CD14-positive monocyte (primary cell): ENCODE results near the gene ZNF442. TPM values are rescaled to one million over a fixed set of nuclear protein-coding genes. Genes with fewer than 3 reads are reported as not detected.

Experiments
- DNase-seq, 3 donors: peaks; one replicate each; pipeline ENCODE4 v3.0.0-alpha.2; 2011 to 2022
- H2AFZ ChIP-seq: 2 replicates; pipeline ENCODE4 v1.6.0; 2012; ENCODE audit warnings: mild to moderate bottlenecking, low read depth, low read length, inconsistent platforms; ENCODE audit not compliant: insufficient read depth, poor library complexity, severe bottlenecking
- H3K27ac ChIP-seq, 2 donors: 1 replicate in 1 of 2; 2 replicates in 1 of 2; pipeline ENCODE4 v1.5.1; 2012 to 2013; ENCODE audit warnings: low read length in 2 of 2, control low read depth in 1 of 2, inconsistent platforms in 1 of 2, low read depth in 1 of 2, mild to moderate bottlenecking in 1 of 2
- H3K27me3 ChIP-seq, 2 donors: one replicate each; pipeline versions ENCODE4 v1.6.0 to v1.6.1; 2011 to 2013; ENCODE audit warnings: low read length in 2 of 2; ENCODE audit not compliant: control insufficient read depth in 2 of 2, insufficient read depth in 2 of 2
- H3K36me3 ChIP-seq, 2 donors: replicated peaks in 1 of 2; 1 replicate in 1 of 2; 2 replicates in 1 of 2; pipeline versions ENCODE4 v1.5.1 to v1.6.1; 2012 to 2013; ENCODE audit warnings: low read length in 2 of 2, control low read depth in 1 of 2, inconsistent platforms in 1 of 2, mild to moderate bottlenecking in 1 of 2; ENCODE audit not compliant: insufficient read depth in 2 of 2, control insufficient read depth in 1 of 2
- H3K4me1 ChIP-seq, 2 donors: 1 replicate in 1 of 2; 2 replicates in 1 of 2; pipeline versions ENCODE4 v1.5.1 to v1.6.1; 2012 to 2013; ENCODE audit warnings: low read length in 2 of 2, control low read depth in 1 of 2, inconsistent platforms in 1 of 2, mild to moderate bottlenecking in 1 of 2, moderate library complexity in 1 of 2; ENCODE audit not compliant: insufficient read depth in 2 of 2, control insufficient read depth in 1 of 2
- H3K4me2 ChIP-seq: replicated peaks from 2 replicates; pipeline ENCODE3; 2012; ENCODE audit warnings: low read length, moderate library complexity, mild to moderate bottlenecking; ENCODE audit not compliant: poor library complexity, severe bottlenecking; ENCODE audit errors: extremely low read depth
- H3K4me3 ChIP-seq, 3 experiments: fragments of 200-600 bp in 1 of 3; sonication (generic) in 1 of 3; replicated peaks in 1 of 3; 1 replicate in 2 of 3; 2 replicates in 1 of 3; pipeline ENCODE4 v1.5.1; 2011 to 2013; ENCODE audit warnings: low read length in 3 of 3, mild to moderate bottlenecking in 3 of 3, control low read depth in 2 of 3, low read depth in 2 of 3, inconsistent platforms in 1 of 3, moderate library complexity in 1 of 3
- H3K79me2 ChIP-seq: 2 replicates; pipeline ENCODE4 v1.6.0; 2012; ENCODE audit warnings: mild to moderate bottlenecking, control low read depth, inconsistent platforms, low read length, moderate library complexity; ENCODE audit not compliant: insufficient read depth
- H3K9ac ChIP-seq: 2 replicates; pipeline ENCODE4 v1.6.0; 2017; ENCODE audit warnings: low read length, mild to moderate bottlenecking; ENCODE audit not compliant: insufficient read depth, poor library complexity, severe bottlenecking
- H3K9me3 ChIP-seq, 2 donors: replicated peaks in 1 of 2; 1 replicate in 1 of 2; 2 replicates in 1 of 2; pipeline versions ENCODE4 v1.5.1 to v1.6.1; 2012 to 2013; ENCODE audit warnings: low read length in 2 of 2, control low read depth in 1 of 2; ENCODE audit not compliant: control insufficient read depth in 1 of 2, insufficient read depth in 1 of 2
- H4K20me1 ChIP-seq: 2 replicates; pipeline ENCODE4 v1.6.0; 2012; ENCODE audit warnings: mild to moderate bottlenecking, low read length, control low read depth, moderate library complexity; ENCODE audit not compliant: insufficient read depth
- H3K27ac Mint-ChIP-seq, 7 donors: one replicate each; pipeline ENCODE4 v1.8.0; 2020; ENCODE audit warnings: mild to moderate bottlenecking in 7 of 7, mixed read lengths in 7 of 7, moderate library complexity in 6 of 7, inconsistent platforms in 2 of 7
- H3K27me3 Mint-ChIP-seq, 3 donors: one replicate each; pipeline ENCODE4 v1.8.0; 2021 to 2022; ENCODE audit warnings: low read depth in 3 of 3, mild to moderate bottlenecking in 3 of 3, mixed read lengths in 3 of 3, moderate library complexity in 3 of 3, inconsistent platforms in 1 of 3
- H3K36me3 Mint-ChIP-seq, 2 donors: one replicate each; pipeline ENCODE4 v1.8.0; 2020; ENCODE audit warnings: mixed read lengths in 2 of 2, inconsistent platforms in 1 of 2, mild to moderate bottlenecking in 1 of 2
- H3K4me1 Mint-ChIP-seq: one replicate; pipeline ENCODE4 v1.8.0; 2020; ENCODE audit warnings: mild to moderate bottlenecking, mixed read lengths
- H3K4me3 Mint-ChIP-seq, 2 donors: one replicate each; pipeline ENCODE4 v1.8.0; 2020; ENCODE audit warnings: mild to moderate bottlenecking in 2 of 2, mixed read lengths in 2 of 2, moderate library complexity in 1 of 2
- H3K9me3 Mint-ChIP-seq, 7 donors: one replicate each; pipeline ENCODE4 v1.8.0; 2020 to 2022; ENCODE audit warnings: mixed read lengths in 7 of 7, mild to moderate bottlenecking in 6 of 7, moderate library complexity in 6 of 7, inconsistent platforms in 2 of 7
- WGBS: methylation state at CpG from one replicate; pipeline ENCODE4 v1.1.5; 2013; ENCODE audit warnings: missing lambda C conversion rate; ENCODE audit not compliant: insufficient coverage; 5-methylcytosine and 5-hydroxymethylcytosine counted together
- intact Hi-C, 2 donors: fragments of 100-400 bp; cut with micrococcal nuclease; formaldehyde crosslinking; loops; one replicate each; pipeline versions ENCODE4 v1.15.0 to v1.15.1; 2023
- polyA plus RNA-seq, 3 donors: library from polyadenylated mRNA; depleted of rRNA in 1 of 3; unstranded in 2 of 3; stranded (reverse) in 1 of 3; fragments of 300-500 nt in 2 of 3; fragments of >200 nt in 1 of 3; fragmentation: Illumina TruSeq in 2 of 3; gene quantifications; 1 replicate in 2 of 3; 2 replicates in 1 of 3; pipeline ENCODE4 v1.2.3, GENCODE V29; 2012 to 2021
- TF ChIP-seq, protein P1 (sequence below): fragments of 200-600 bp; IDR thresholded peaks from one replicate; pipeline ENCODE4 v1.8.0; 2022; ENCODE audit warnings: antibody characterized with exemption, mild to moderate bottlenecking

ZNF442 gene
- polyA plus RNA-seq, 3 donors = 0.03 to 0.39 (median 0.17) TPM

DNA sequence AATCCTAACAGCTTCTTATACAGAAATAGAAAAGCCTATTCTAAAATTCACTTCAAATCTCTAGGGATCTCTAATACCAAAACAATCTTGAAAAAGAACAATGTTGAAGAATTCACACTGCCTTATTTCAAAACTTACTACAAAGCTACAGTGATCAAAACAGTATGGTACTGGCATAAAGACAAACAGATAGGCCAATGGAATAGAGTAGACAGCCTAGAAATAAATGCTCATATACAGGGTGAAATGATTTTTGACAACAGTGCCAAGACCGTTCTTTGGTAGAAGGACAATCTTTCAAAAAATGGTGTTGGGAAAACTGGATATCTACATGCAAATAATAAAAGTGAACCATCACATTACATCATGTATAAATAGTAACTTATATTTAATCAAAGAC, 20.3 kb downstream of the ZNF442 start:
- Histone ChIP-seq H3K9me3 (peaks cover 44 to 80% of the 10 kb centered on the region in 2 donors), H3K27me3 (no peaks in the 10 kb centered on the region), H3K36me3 (peaks cover 0 to 7% of the 10 kb centered on the region in 2 donors), H3K4me2 (no peak overlapping the region), H4K20me1 (no peaks in the 10 kb centered on the region), H3K9ac (no peak overlapping the region), H2AFZ (no peak overlapping the region), H3K4me3 (no peak overlapping the region), H3K4me1 (no peaks in the 10 kb centered on the region), H3K79me2 (no peaks in the 10 kb centered on the region), H3K27ac (no peak overlapping the region)
- H3K27ac Mint-ChIP-seq = no peak overlapping the region
- TF ChIP-seq, protein P1, sequence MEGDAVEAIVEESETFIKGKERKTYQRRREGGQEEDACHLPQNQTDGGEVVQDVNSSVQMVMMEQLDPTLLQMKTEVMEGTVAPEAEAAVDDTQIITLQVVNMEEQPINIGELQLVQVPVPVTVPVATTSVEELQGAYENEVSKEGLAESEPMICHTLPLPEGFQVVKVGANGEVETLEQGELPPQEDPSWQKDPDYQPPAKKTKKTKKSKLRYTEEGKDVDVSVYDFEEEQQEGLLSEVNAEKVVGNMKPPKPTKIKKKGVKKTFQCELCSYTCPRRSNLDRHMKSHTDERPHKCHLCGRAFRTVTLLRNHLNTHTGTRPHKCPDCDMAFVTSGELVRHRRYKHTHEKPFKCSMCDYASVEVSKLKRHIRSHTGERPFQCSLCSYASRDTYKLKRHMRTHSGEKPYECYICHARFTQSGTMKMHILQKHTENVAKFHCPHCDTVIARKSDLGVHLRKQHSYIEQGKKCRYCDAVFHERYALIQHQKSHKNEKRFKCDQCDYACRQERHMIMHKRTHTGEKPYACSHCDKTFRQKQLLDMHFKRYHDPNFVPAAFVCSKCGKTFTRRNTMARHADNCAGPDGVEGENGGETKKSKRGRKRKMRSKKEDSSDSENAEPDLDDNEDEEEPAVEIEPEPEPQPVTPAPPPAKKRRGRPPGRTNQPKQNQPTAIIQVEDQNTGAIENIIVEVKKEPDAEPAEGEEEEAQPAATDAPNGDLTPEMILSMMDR = no peak
- no CpG with 5 or more reads among the region's 1 CpG for WGBS
- peaks cover 32 to 77% (median 74%) of the 10 kb centered on the region in 7 donors for H3K9me3 Mint-ChIP-seq
- H3K36me3 Mint-ChIP-seq = no peaks in the 10 kb centered on the region
- peaks cover 0 to 1% (median 0%) of the 10 kb centered on the region in 3 donors for H3K27me3 Mint-ChIP-seq
- intact Hi-C loops = no loop called here
- DNase-seq = no peak
- H3K4me1 Mint-ChIP-seq = no peaks in the 10 kb centered on the region
- H3K4me3 Mint-ChIP-seq = no peak overlapping the region

DNA sequence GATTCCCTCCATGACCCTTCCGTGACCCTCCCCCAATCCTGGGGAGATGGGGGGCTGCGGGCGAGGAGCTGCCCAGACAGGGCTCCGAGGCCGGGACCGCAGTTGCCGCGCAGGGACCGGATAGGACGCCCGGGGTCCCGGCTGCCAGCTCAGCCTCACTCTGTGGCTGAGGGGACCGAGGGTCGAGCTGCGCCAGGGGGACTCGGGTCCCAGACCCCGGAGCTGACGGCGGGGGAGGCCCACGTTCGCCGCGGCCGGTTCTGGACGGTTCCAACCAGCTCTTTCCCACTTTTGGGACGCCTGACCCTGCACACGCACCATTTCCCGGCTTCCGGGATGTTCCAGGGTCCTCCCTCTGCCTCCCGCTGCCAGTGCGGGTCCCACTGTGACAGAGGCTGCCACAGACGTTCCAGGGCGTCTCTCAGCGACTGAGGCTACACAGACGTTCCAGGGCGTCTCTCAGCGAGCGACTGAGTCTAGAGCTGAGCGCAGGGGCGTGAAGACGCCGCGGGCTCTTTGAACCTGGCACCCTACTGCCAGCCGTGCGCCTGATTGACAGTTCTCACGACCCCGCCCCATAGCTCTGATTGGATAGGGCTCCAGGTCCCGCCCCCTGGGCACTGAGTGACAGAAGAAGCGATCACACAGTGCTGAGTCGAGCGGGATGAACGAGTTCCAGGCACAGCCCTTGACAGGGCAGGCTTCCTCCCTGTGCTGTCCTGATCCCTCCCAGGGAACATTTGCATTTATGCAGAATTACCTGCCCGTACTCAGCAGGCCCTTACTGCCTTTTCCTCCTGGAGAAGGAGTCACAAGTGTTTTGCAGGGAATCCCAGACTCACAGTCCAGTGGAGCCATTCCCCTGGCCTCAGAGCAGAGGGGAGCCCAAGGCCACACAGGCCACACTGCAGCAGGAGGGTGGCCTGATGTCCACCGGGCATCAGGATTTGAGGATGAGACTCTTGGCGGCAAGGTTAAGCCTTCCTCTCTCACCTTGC, 32.0 kb downstream of the ZNF442 start, which contains the start of gene ZNF563:
ZNF563 (minus strand) TSS at position 472 of the 998 bp plus-strand sequence; CDS start at position 321, 151 bp downstream.
- intact Hi-C loops = loop anchor here (5.0 kb wide), 1 partner anchor 41 kb away; the partner anchor contains the start of gene ZNF44 (in 2 of the 2)
- no peaks in the 10 kb centered on the region for H3K36me3 Mint-ChIP-seq

More for the DNA sequence above, 32.0 kb downstream of the ZNF442 start, which contains the start of gene ZNF563:
- H2AFZ ChIP-seq = peak within 1 kb of the TSS; percentile 97
- WGBS = under 1% methylated on average over 53 of the region's 55 CpGs
- H3K4me3 Mint-ChIP-seq = peak within 1 kb of the TSS; percentile 97 to 98
- H3K79me2 ChIP-seq = no peaks in the 10 kb centered on the region
- peaks cover 15 to 16% of the 10 kb centered on the region in 2 donors for H3K4me1 ChIP-seq
- peak within 1 kb of the TSS; percentile 59 to 80 for H3K27ac ChIP-seq
- peak within 1 kb of the TSS; percentile 92 to 97 (median 94) for H3K4me3 ChIP-seq
- H3K9ac ChIP-seq = peak within 1 kb of the TSS; percentile 79
- H3K9me3 ChIP-seq = peaks cover 0 to 3% of the 10 kb centered on the region in 2 donors
- DNase-seq = peak; percentile 83 to 90 (median 85)
- peaks cover 0 to 2% (median 0%) of the 10 kb centered on the region in 3 donors for H3K27me3 Mint-ChIP-seq
- peaks cover 20% of the 10 kb centered on the region for H3K4me1 Mint-ChIP-seq
- H3K27ac Mint-ChIP-seq = peak within 1 kb of the TSS; percentile 73 to 90 (median 87)
- no peaks in the 10 kb centered on the region for H3K27me3 ChIP-seq
- TF ChIP-seq, protein P1 = no peak
- H3K9me3 Mint-ChIP-seq = peaks cover 2 to 13% (median 6%) of the 10 kb centered on the region in 7 donors
- no peaks in the 10 kb centered on the region for H4K20me1 ChIP-seq
- peak within 1 kb of the TSS; percentile 88 for H3K4me2 ChIP-seq
- no peaks in the 10 kb centered on the region for H3K36me3 ChIP-seq
